ENCODE results near the gene CLDN6. TPM values are rescaled to one million over a fixed set of nuclear protein-coding genes. Genes with fewer than 3 reads are reported as not detected.

The CLDN6 gene
- total and polyA plus RNA-seq, 9 of the 15 experiments (the other 6 are each of a cell fraction or from before 2014, with no cell fraction given) = 0.22 to 0.75 (median 0.38) TPM; not detected in 3

DNA sequence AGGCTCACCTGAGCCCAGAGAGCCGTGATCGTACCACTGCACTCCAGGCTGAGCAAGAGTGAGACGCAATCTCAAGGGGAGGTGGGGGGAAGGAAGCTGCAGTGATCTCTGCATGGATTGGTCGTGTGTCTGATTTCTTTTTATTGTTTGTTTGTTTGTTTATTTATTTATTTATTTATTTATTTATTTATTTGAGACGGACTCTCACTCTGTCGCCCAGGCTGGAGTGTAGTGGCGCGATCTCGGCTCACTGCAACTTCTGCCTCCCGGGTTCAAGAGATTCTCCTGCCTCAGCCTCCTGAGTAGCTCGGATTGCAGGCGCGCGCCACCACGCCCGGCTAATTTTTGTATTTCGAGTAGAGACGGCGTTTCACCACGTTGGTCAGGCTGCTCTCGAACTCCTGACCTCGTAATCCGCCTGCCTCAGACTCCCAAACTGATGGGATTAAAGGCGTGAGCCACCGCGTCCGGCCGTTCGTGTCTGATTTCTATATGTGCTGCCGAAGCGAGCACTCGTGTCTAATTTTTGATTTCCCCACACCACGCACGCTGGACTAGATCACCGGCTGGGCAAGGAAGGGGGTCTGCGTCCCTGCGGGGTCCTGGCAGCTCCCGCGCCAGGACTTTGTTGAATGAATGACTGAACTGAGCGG is 1.7 kb upstream of the CLDN6 start (continued):
- TF ChIP-seq GTF3C2 (IDR thresholded peaks at IDR 0.05; ENCODE audit: borderline replicate concordance, extremely low read depth, insufficient read length) = peak; percentile 35
- TF ChIP-seq ZFP30 (CRISPR knock-in tag; IDR thresholded peaks at IDR 0.05; ENCODE audit: borderline replicate concordance) = no peak
- TF ChIP-seq NCOA4 (IDR thresholded peaks at IDR 0.05; ENCODE audit: partially characterized antibody) = no peak
- no peak for TF ChIP-seq ZNF239 (CRISPR knock-in tag; IDR thresholded peaks at IDR 0.05)
- peak; percentile 95 for TF ChIP-seq ZNF24 (IDR thresholded peaks at IDR 0.05)
- no peak for TF ChIP-seq CCAR2 (IDR thresholded peaks at IDR 0.05; ENCODE audit: low read depth, low read length)
- TF ChIP-seq, protein P1, sequence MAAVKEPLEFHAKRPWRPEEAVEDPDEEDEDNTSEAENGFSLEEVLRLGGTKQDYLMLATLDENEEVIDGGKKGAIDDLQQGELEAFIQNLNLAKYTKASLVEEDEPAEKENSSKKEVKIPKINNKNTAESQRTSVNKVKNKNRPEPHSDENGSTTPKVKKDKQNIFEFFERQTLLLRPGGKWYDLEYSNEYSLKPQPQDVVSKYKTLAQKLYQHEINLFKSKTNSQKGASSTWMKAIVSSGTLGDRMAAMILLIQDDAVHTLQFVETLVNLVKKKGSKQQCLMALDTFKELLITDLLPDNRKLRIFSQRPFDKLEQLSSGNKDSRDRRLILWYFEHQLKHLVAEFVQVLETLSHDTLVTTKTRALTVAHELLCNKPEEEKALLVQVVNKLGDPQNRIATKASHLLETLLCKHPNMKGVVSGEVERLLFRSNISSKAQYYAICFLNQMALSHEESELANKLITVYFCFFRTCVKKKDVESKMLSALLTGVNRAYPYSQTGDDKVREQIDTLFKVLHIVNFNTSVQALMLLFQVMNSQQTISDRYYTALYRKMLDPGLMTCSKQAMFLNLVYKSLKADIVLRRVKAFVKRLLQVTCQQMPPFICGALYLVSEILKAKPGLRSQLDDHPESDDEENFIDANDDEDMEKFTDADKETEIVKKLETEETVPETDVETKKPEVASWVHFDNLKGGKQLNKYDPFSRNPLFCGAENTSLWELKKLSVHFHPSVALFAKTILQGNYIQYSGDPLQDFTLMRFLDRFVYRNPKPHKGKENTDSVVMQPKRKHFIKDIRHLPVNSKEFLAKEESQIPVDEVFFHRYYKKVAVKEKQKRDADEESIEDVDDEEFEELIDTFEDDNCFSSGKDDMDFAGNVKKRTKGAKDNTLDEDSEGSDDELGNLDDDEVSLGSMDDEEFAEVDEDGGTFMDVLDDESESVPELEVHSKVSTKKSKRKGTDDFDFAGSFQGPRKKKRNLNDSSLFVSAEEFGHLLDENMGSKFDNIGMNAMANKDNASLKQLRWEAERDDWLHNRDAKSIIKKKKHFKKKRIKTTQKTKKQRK (IDR thresholded peaks at IDR 0.05; ENCODE audit: borderline replicate concordance, low read depth, low read length) = no peak
- no peak for TF ChIP-seq HOXB6 (CRISPR knock-in tag; IDR thresholded peaks at IDR 0.05; ENCODE audit: borderline replicate concordance)
- no peak for TF ChIP-seq TCF15 (CRISPR knock-in tag; IDR thresholded peaks at IDR 0.05)
- TF ChIP-seq NFATC3 (IDR thresholded peaks at IDR 0.05) = no peak
- TF ChIP-seq, protein P2, sequence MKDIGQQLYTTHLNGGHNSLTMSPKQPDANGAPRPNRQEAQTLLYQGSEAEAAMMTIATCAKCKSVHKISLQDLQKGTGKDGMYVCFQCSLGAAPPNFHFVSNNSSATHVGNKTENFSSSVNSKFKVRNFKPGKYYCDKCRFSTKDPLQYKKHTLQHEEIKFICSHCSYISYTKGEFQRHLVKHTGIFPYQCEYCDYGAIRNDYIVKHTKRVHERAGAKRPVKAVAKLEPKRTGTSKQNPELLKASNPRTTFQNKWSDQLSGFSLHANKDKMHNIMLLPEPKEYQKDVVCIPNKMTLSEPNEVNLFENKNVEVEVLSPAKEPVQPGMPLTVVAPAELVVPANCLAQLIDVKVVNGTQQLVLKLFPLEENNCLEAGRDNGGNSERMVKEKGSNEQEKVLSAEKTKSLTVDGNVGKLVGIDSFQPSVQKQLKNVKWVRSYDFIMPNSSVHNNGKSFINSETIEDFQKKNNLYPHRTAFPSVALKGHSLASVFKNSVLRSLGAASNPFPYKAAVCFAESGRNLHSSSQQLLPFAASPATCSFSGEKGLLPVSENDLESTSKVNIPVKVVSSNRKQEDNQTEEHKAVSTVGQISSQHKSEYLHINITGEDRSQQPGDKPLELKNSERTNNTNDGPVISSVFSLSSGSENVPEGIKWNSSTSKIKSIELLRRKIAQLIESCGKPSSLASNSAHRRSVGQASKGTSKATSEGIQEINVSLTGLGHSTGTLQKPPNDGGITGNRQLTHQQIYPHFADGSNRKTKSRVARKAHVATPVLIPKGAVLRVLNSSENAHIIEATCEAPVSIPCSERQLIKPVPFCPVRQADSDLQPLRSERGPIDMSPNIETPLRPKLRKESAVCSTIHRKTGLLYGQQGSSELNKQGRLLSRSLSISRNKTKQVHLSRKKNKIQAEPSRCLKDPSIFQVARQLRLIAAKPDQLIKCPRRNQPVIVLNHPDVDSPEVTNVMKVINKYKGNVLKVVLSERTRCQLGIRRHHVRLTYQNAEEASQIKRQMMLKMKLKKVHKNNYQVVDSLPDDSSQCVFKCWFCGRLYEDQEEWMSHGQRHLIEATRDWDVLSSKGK (CRISPR knock-in tag; IDR thresholded peaks at IDR 0.05) = no peak
- no peak for TF ChIP-seq MAFG (tag; conservative IDR thresholded peaks at IDR 0.05)
- TF ChIP-seq HNRNPH1 (optimal IDR thresholded peaks at IDR 0.05; ENCODE audit: low read depth, low read length) = no peak
- TF ChIP-seq, protein P3, sequence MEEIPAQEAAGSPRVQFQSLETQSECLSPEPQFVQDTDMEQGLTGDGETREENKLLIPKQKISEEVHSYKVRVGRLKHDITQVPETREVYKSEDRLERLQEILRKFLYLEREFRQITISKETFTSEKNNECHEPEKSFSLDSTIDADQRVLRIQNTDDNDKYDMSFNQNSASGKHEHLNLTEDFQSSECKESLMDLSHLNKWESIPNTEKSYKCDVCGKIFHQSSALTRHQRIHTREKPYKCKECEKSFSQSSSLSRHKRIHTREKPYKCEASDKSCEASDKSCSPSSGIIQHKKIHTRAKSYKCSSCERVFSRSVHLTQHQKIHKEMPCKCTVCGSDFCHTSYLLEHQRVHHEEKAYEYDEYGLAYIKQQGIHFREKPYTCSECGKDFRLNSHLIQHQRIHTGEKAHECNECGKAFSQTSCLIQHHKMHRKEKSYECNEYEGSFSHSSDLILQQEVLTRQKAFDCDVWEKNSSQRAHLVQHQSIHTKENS (CRISPR knock-in tag; IDR thresholded peaks at IDR 0.05) = no peak
- TF ChIP-seq ZKSCAN8 (CRISPR knock-in tag; IDR thresholded peaks at IDR 0.05) = no peak
- TF ChIP-seq ZNF274 (IDR thresholded peaks at IDR 0.05; ENCODE audit: borderline replicate concordance, low read depth, low read length) = no peak

Data from K562 (cell line).